ENCODE data around the gene MED20.

GRCh38 chr6:41894366-41895299 is 26.3 kb downstream of the MED20 start:
- TF ChIP-seq LEF1 (IDR thresholded peaks at IDR 0.05; ENCODE audit: borderline replicate concordance) (no peak), HDGF (IDR thresholded peaks at IDR 0.05; ENCODE audit: borderline replicate concordance) (no peak), BHLHE40 (IDR thresholded peaks at IDR 0.05; ENCODE audit: borderline replicate concordance) (no peak), FOXA1 (IDR thresholded peaks at IDR 0.05) (no peak), FOXM1 (IDR thresholded peaks at IDR 0.05; ENCODE audit: borderline replicate concordance) (no peak), ARNT (IDR thresholded peaks at IDR 0.05) (no peak), ELF4 (IDR thresholded peaks at IDR 0.05) (no peak), SP1 (IDR thresholded peaks at IDR 0.05) (no peak), TARDBP (IDR thresholded peaks at IDR 0.05) (no peak)
